A549 (cell line): ENCODE data around the gene MLC1.

Source experiments
- CHD2 ChIP-seq: fragments of 150-350 bp; IDR thresholded peaks from 2 replicates; pipeline ENCODE4 v1.6.1; 2014; ENCODE audit warnings: low read length; ENCODE audit not compliant: partially characterized antibody
- CHD4 ChIP-seq: fragments of 200-600 bp; sonication (generic); IDR thresholded peaks from 2 replicates; pipeline ENCODE4 v1.6.1; 2016; ENCODE audit warnings: antibody characterized with exemption, mild to moderate bottlenecking, borderline replicate concordance
- CTCF ChIP-seq: fragments of >200 bp; sonication (Bioruptor Twin); formaldehyde crosslinking; IDR thresholded peaks from 3 replicates; pipeline ENCODE4 v1.5.1; 2016
- EHMT2 ChIP-seq: fragments of 200-600 bp; sonication (generic); IDR thresholded peaks from 2 replicates; pipeline ENCODE4 v1.6.1; 2016; ENCODE audit warnings: antibody characterized with exemption, low read depth, mild to moderate bottlenecking, moderate library complexity
- ELK1 ChIP-seq: fragments of 150-350 bp; IDR thresholded peaks from 2 replicates; pipeline ENCODE4 v1.6.1; 2014; ENCODE audit warnings: low read depth, mild to moderate bottlenecking, low read length
- EP300 ChIP-seq, 2 experiments: fragments of >200 bp; sonication (Bioruptor Twin); formaldehyde crosslinking; IDR thresholded peaks; 2 replicates in 1 of 2; 3 replicates in 1 of 2; pipeline ENCODE4 v1.6.1; 2016 to 2017
- KDM1A ChIP-seq: fragments of 200-600 bp; sonication (generic); IDR thresholded peaks from 2 replicates; pipeline ENCODE4 v1.6.1; 2016; ENCODE audit warnings: low read depth, mild to moderate bottlenecking
- MAFK ChIP-seq: fragments of 450-650 bp; IDR thresholded peaks from 2 replicates; pipeline ENCODE4 v1.6.1; 2014; ENCODE audit not compliant: partially characterized antibody
- POLR2A ChIP-seq: IDR thresholded peaks from 2 replicates; pipeline ENCODE4 v1.6.1; 2012; ENCODE audit warnings: mild to moderate bottlenecking, low read length
- POLR2AphosphoS2 ChIP-seq: conservative IDR thresholded peaks from 2 replicates; pipeline ENCODE4 v1.6.1; 2012; ENCODE audit warnings: low read length, improper control_type of control experiment, inconsistent platforms
- REST ChIP-seq: fragments of 200-600 bp; sonication (generic); IDR thresholded peaks from 2 replicates; pipeline ENCODE4 v1.6.1; 2016; ENCODE audit warnings: antibody characterized with exemption, mild to moderate bottlenecking, moderate library complexity
- TF ChIP-seq, protein P1 (sequence below): fragments of 450-650 bp; IDR thresholded peaks from 2 replicates; pipeline ENCODE4 v1.6.1; 2014; ENCODE audit warnings: antibody characterized with exemption

GRCh38 chr22:50104141-50104544 is 18.9 kb upstream of the MLC1 start:
- no peak for TF ChIP-seq CHD4
- no peak for TF ChIP-seq ELK1
- no peak for TF ChIP-seq EHMT2
- no peak for TF ChIP-seq CTCF
- TF ChIP-seq POLR2AphosphoS2: no peak
- TF ChIP-seq EP300 (IDR thresholded peaks at IDR 0.05): no peak
- no peak for TF ChIP-seq KDM1A
- TF ChIP-seq REST: no peak
- TF ChIP-seq MAFK: no peak
- TF ChIP-seq, protein P1, sequence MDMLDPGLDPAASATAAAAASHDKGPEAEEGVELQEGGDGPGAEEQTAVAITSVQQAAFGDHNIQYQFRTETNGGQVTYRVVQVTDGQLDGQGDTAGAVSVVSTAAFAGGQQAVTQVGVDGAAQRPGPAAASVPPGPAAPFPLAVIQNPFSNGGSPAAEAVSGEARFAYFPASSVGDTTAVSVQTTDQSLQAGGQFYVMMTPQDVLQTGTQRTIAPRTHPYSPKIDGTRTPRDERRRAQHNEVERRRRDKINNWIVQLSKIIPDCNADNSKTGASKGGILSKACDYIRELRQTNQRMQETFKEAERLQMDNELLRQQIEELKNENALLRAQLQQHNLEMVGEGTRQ: no peak
- TF ChIP-seq POLR2A: no peak
- TF ChIP-seq CHD2: no peak
